HL-60 (cell line): ENCODE measurements around the gene KRT78.

ENCODE experiments used
- DNase-seq, 2 experiments: peaks; one replicate each; pipeline ENCODE4 v3.0.0-alpha.2; 2010 to 2020; ENCODE audit warnings: low read depth in 1 of 2, low spot score in 1 of 2
- H3K27ac ChIP-seq: fragments of 250-450 bp; sonication (Bioruptor Pico); replicated peaks from 2 replicates; pipeline ENCODE4 v1.5.1; 2020; ENCODE audit warnings: mild to moderate bottlenecking, moderate library complexity
- H3K27me3 ChIP-seq: fragments of 250-450 bp; sonication (Bioruptor Pico); 2 replicates; pipeline ENCODE4 v1.5.1; 2021; ENCODE audit warnings: mild to moderate bottlenecking, moderate library complexity; ENCODE audit not compliant: insufficient read depth, poor library complexity, severe bottlenecking
- H3K4me3 ChIP-seq: replicated peaks from 2 replicates; pipeline ENCODE4 v1.5.1; 2011; ENCODE audit warnings: mild to moderate bottlenecking, control low read depth, low read length; ENCODE audit not compliant: insufficient read depth
- CTCF ChIP-seq: IDR thresholded peaks from one replicate; pipeline ENCODE4 v1.5.1; 2011; ENCODE audit warnings: low read length, control low read depth, inconsistent platforms; ENCODE audit not compliant: insufficient read depth
- GABPA ChIP-seq: IDR thresholded peaks from 2 replicates; pipeline ENCODE4 v1.6.1; 2012; ENCODE audit warnings: low read depth
- POLR2AphosphoS5 ChIP-seq: IDR thresholded peaks from 2 replicates; pipeline ENCODE4 v1.6.1; 2012; ENCODE audit warnings: low read depth
- REST ChIP-seq: IDR thresholded peaks from 2 replicates; pipeline ENCODE4 v1.6.1; 2012; ENCODE audit warnings: low read depth; ENCODE audit not compliant: insufficient replicate concordance
- SPI1 ChIP-seq: IDR thresholded peaks from 2 replicates; pipeline ENCODE4 v1.6.1; 2012; ENCODE audit warnings: low read depth, mild to moderate bottlenecking, borderline replicate concordance

Gene KRT78

DNA sequence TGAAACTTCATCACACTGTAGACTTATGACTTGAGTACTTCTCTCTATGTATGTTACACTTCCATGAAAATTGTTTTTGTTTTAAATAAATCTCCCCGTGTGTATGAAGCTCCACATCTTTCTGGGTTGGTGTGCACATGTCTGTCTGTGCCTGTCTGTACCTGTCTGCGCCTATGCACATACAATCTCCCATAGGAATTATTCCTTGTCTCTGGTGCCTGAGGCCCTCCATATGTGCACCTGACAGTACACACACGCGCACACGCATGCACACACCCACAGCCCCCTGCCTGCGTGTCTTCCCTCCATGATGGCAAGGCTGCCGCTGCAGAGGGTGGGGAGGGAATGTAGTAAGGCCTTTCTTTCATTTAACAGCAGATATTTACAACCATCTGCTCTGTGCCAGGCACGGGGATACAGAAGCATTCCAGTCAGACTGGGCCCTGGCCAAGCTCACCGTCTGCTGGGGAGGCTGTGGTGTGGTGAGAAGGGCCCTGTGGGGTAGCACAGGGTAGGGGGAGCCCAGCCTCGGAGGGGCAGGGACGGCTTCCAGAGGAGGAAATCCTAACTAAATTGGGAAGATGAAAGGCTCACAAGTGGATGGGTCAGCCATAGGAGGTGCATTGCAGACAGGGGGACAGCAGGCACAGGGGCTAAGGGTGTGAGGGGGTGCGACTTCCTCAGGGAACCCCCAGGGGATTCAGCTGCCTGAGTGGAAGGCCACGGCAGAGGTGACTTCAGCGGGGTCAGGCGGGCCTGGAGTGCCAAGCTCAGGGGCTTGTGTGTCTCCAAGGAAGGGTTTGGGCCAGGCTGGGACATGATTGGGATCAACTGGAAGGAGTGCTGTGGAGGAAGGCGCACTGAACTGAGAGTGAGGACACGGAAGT, 30.0 kb upstream of the KRT78 start:
- no peak overlapping the region for H3K27ac ChIP-seq
- no peak for TF ChIP-seq REST
- no peak overlapping the region for H3K4me3 ChIP-seq
- no peaks in the 10 kb centered on the region for H3K27me3 ChIP-seq
- no peak for DNase-seq

- TF ChIP-seq GABPA (no peak), POLR2AphosphoS5 (no peak), SPI1 (no peak), REST (no peak), CTCF (no peak)
- DNase-seq: no peak
- H3K27ac ChIP-seq: no peak overlapping the region
- no peak overlapping the region for H3K4me3 ChIP-seq
- H3K27me3 ChIP-seq: peaks cover 2% of the 10 kb centered on the region
These were observed 28.4 kb upstream of the KRT78 start for GRCh38 chr12:52877242-52877641.

DNA sequence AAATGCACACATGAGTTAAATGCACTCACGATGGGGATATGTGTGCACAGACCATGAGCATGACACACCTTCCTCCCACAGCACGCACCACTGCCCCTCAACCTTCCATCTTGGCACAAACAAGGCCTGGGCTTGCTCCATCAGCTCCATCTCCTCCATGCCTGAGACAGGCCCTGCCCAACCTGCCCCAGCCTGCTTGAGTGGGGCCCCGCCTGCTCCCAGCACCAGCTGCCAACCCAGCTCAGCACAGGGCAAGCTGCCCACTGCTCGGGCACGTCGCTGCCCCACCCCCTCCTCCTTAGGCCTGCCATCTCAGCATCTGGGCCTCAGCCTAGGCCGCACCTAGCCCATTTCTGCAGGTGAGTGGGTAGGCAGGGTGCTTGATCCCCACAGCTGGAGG, 27.6 kb upstream of the KRT78 start:
- no peak overlapping the region for H3K4me3 ChIP-seq
- no peak for DNase-seq
- no peak for TF ChIP-seq REST
- no peak for TF ChIP-seq GABPA
- no peak for TF ChIP-seq CTCF
- no peak for TF ChIP-seq SPI1
- peaks cover 2% of the 10 kb centered on the region for H3K27me3 ChIP-seq
- no peak overlapping the region for H3K27ac ChIP-seq
